MCF 10A (cell line): ENCODE data around the gene ITGB8. TPM values are rescaled to one million over a fixed set of nuclear protein-coding genes. Genes with fewer than 3 reads are reported as not detected.

Experiments used
- BruUV-seq: library from RNA; stranded (reverse); fragments of 400-500 nt; replicated peaks from 2 replicates; lab custom pipeline; 2021; lab: Mats Ljungman, UMichigan
- CTCF ChIA-PET: fragments of 300-600 bp; sonication (Branson Sonifier 250); formaldehyde crosslinking; extraction: SDS; loops from one replicate; lab custom pipeline; 2021; ENCODE audit warnings: antibody characterized with exemption, inconsistent platforms; lab: Yijun Ruan, JAX
- POLR2A ChIA-PET: fragments of 300-600, 350-650 bp; sonication (Branson Sonifier 250); formaldehyde crosslinking; extraction: SDS; loops from one replicate; lab custom pipeline; 2020; ENCODE audit warnings: antibody characterized with exemption, inconsistent platforms; lab: Yijun Ruan, JAX
- DNase-seq: peaks from one replicate; pipeline ENCODE4 v3.0.0-alpha.2; 2018; ENCODE audit not compliant: unreplicated experiment
- H3K27ac Mint-ChIP-seq: one replicate; pipeline ENCODE4 v1.8.0; 2022; ENCODE audit warnings: mild to moderate bottlenecking, low read depth, mixed read lengths; ENCODE audit not compliant: unreplicated experiment
- H3K27me3 Mint-ChIP-seq: one replicate; pipeline ENCODE4 v1.8.0; 2022; ENCODE audit warnings: mixed read lengths; ENCODE audit not compliant: insufficient read depth, unreplicated experiment
- H3K36me3 Mint-ChIP-seq: one replicate; pipeline ENCODE4 v1.8.0; 2022; ENCODE audit warnings: mild to moderate bottlenecking, moderate library complexity, mixed read lengths; ENCODE audit not compliant: insufficient read depth, unreplicated experiment
- H3K4me1 Mint-ChIP-seq: one replicate; pipeline ENCODE4 v1.8.0; 2022; ENCODE audit warnings: mixed read lengths; ENCODE audit not compliant: insufficient read depth, unreplicated experiment
- H3K4me3 Mint-ChIP-seq: one replicate; pipeline ENCODE4 v1.8.0; 2022; ENCODE audit warnings: mild to moderate bottlenecking, moderate library complexity, mixed read lengths; ENCODE audit not compliant: unreplicated experiment
- H3K9me3 Mint-ChIP-seq: one replicate; pipeline ENCODE4 v1.8.0; 2022; ENCODE audit warnings: mixed read lengths; ENCODE audit not compliant: unreplicated experiment
- CTCF ChIP-seq: fragments of 200-600 bp; IDR thresholded peaks from one replicate; pipeline ENCODE4 v1.8.0; 2022; ENCODE audit warnings: antibody characterized with exemption, mild to moderate bottlenecking; ENCODE audit not compliant: unreplicated experiment
- intact Hi-C: fragments of 100-400 bp; cut with micrococcal nuclease; formaldehyde crosslinking; loops from 2 replicates; pipeline ENCODE4 v1.14.1; 2022
- total RNA-seq: library from RNA; stranded (reverse); gene quantifications from 2 replicates; pipeline ENCODE4 v1.2.3, GENCODE V29; 2022

The ITGB8 gene
- total RNA-seq, 1 experiment from 2014 or later, result 38.1 TPM

GRCh38 chr7:20409961-20410360, 79.3 kb downstream of the ITGB8 start:
- peaks cover 23% of the 10 kb centered on the region for H3K4me1 Mint-ChIP-seq
- intact Hi-C loops, result loop anchor here (5.0 kb wide), 1 partner anchor 187 kb away; no protein-coding TSS in a partner anchor
- CTCF ChIA-PET, result interaction anchor here (0.6 to 1.6 kb wide), 3 partner anchors 41 to 636 kb away, joined by 3 to 6 read pairs (median 3); no protein-coding TSS in a partner anchor
- no peaks in the 10 kb centered on the region for H3K9me3 Mint-ChIP-seq
- BruUV-seq, result no TSS peak
- no peak overlapping the region for H3K27ac Mint-ChIP-seq
- peaks cover 63% of the 10 kb centered on the region for H3K36me3 Mint-ChIP-seq
- H3K27me3 Mint-ChIP-seq, result no peaks in the 10 kb centered on the region
- TF ChIP-seq CTCF, result no peak
- no peak overlapping the region for H3K4me3 Mint-ChIP-seq
- POLR2A ChIA-PET, result interaction anchor here (0.5 to 5.6 kb wide), 2 partner anchors 79 to 1290 kb away, joined by 3 to 70 read pairs; partner anchors contain the start of gene ITGB8
- DNase-seq, result no peak

GRCh38 chr7:20411372-20411771, 80.7 kb downstream of the ITGB8 start:
- DNase-seq, result no peak
- CTCF ChIA-PET, result interaction anchor here (0.9 to 1.6 kb wide), 2 partner anchors 21 to 187 kb away, joined by 3 to 6 read pairs; no protein-coding TSS in a partner anchor
- no peak for TF ChIP-seq CTCF
- H3K27ac Mint-ChIP-seq, result no peak overlapping the region
- intact Hi-C loops, result no loop called here
- peaks cover 59% of the 10 kb centered on the region for H3K36me3 Mint-ChIP-seq
- H3K9me3 Mint-ChIP-seq, result no peaks in the 10 kb centered on the region
- no peak overlapping the region for H3K4me3 Mint-ChIP-seq
- no TSS peak for BruUV-seq
- POLR2A ChIA-PET, result interaction anchor here (0.6 to 5.6 kb wide), 3 partner anchors 80 to 1615 kb away, joined by 3 to 70 read pairs (median 4); partner anchors contain the start of gene ITGB8
- no peaks in the 10 kb centered on the region for H3K27me3 Mint-ChIP-seq
- H3K4me1 Mint-ChIP-seq, result peaks cover 23% of the 10 kb centered on the region

- H3K27ac Mint-ChIP-seq, result no peak overlapping the region
- no TSS peak for BruUV-seq
- TF ChIP-seq CTCF, result no peak
Observed at GRCh38 chr7:20412032-20412431, 81.3 kb downstream of the ITGB8 start.

GRCh38 chr7:20417260-20417659, 86.6 kb downstream of the ITGB8 start:
- BruUV-seq, result no TSS peak
- ChIA-PET POLR2A (interaction anchor here (0.7 to 1.3 kb wide), 2 partner anchors 12 to 90 kb away, joined by 3 read pairs; no protein-coding TSS in a partner anchor), CTCF (interaction anchor here (0.6 to 0.7 kb wide), 2 partner anchors 90 to 183 kb away, joined by 3 read pairs; no protein-coding TSS in a partner anchor)
- Mint-ChIP-seq H3K4me1 (peaks cover 5% of the 10 kb centered on the region), H3K4me3 (no peak overlapping the region), H3K27ac (no peak overlapping the region), H3K27me3 (no peaks in the 10 kb centered on the region), H3K9me3 (no peaks in the 10 kb centered on the region), H3K36me3 (peaks cover 24% of the 10 kb centered on the region)
- no peak for TF ChIP-seq CTCF
- no peak for DNase-seq
- intact Hi-C loops, result no loop called here

More at GRCh38 chr7:20412032-20412431, 81.3 kb downstream of the ITGB8 start:
- H3K9me3 Mint-ChIP-seq, result no peaks in the 10 kb centered on the region
- CTCF ChIA-PET, result no interaction called here
- peaks cover 22% of the 10 kb centered on the region for H3K4me1 Mint-ChIP-seq
- no peaks in the 10 kb centered on the region for H3K27me3 Mint-ChIP-seq
- peaks cover 53% of the 10 kb centered on the region for H3K36me3 Mint-ChIP-seq
- intact Hi-C loops, result no loop called here
- no peak overlapping the region for H3K4me3 Mint-ChIP-seq
- POLR2A ChIA-PET, result no interaction called here
- no peak for DNase-seq
